SU-DHL-6 (cell line): ENCODE data around the gene FOXN3.

Experiments used
- CTCF ChIP-seq: fragments of 200-600 bp; sonication (generic); IDR thresholded peaks from one replicate; pipeline ENCODE4 v1.5.1; 2017; ENCODE audit warnings: antibody characterized with exemption, mild to moderate bottlenecking, low read length, moderate library complexity; ENCODE audit not compliant: insufficient read depth, poor library complexity, severe bottlenecking
- EZH2phosphoT487 ChIP-seq: fragments of 200-600 bp; sonication (generic), shearing (Covaris generic); conservative IDR thresholded peaks from 2 replicates; pipeline ENCODE4 v1.6.1; 2018; ENCODE audit warnings: mild to moderate bottlenecking, antibody characterized with exemption, low read length, moderate library complexity, mixed read lengths

- TF ChIP-seq EZH2phosphoT487: no peak
- no peak for TF ChIP-seq CTCF
Observed at GRCh38 chr14:89344920-89345254, 72.1 kb downstream of the FOXN3 start.
